CD8-positive, alpha-beta memory T cell (primary cell): ENCODE measurements around the gene CAMSAP2. TPM values are rescaled to one million over a fixed set of nuclear protein-coding genes. Genes with fewer than 3 reads are reported as not detected.
A peak's percentile ranks its signal among the peaks of the same experiment; 100 is the strongest.

Experiments used
- CTCF ChIA-PET: fragments of 350-600 bp; sonication (Branson Sonifier 250); formaldehyde crosslinking; loops from one replicate; lab custom pipeline; 2021; ENCODE audit warnings: antibody characterized with exemption; lab: Charles Lee
- POLR2A ChIA-PET: fragments of 350-600 bp; sonication (Branson Sonifier 250); formaldehyde crosslinking; loops from one replicate; lab custom pipeline; 2021; ENCODE audit warnings: antibody characterized with exemption; lab: Charles Lee
- DNase-seq, 5 donors: peaks; one replicate each; pipeline versions ENCODE4 v3.0.0 to v3.0.0-alpha.2; 2020 to 2022; ENCODE audit warnings: mixed read lengths in 1 of 5
- H3K27ac ChIP-seq: one replicate; pipeline ENCODE4 v1.7.0; 2013; ENCODE audit warnings: low read depth, mild to moderate bottlenecking, low read length, moderate library complexity
- H3K27me3 ChIP-seq: 2 replicates; pipeline ENCODE4 v1.7.0; 2013; ENCODE audit warnings: low read length, mild to moderate bottlenecking; ENCODE audit not compliant: insufficient read depth, poor library complexity, severe bottlenecking
- H3K36me3 ChIP-seq: 2 replicates; pipeline ENCODE4 v1.7.0; 2013; ENCODE audit warnings: mild to moderate bottlenecking, low read length, moderate library complexity; ENCODE audit not compliant: insufficient read depth
- H3K4me1 ChIP-seq: 2 replicates; pipeline ENCODE4 v1.7.0; 2013; ENCODE audit warnings: mild to moderate bottlenecking, low read length, moderate library complexity; ENCODE audit not compliant: insufficient read depth
- H3K4me3 ChIP-seq: 2 replicates; pipeline ENCODE4 v1.7.0; 2013; ENCODE audit warnings: mild to moderate bottlenecking, low read length
- H3K9me3 ChIP-seq: 2 replicates; pipeline ENCODE4 v1.7.0; 2013; ENCODE audit warnings: mild to moderate bottlenecking, low read length
- H3K27ac Mint-ChIP-seq, 8 donors: one replicate each; pipeline ENCODE4 v1.8.0; 2020 to 2021; ENCODE audit warnings: mixed read lengths in 8 of 8, mild to moderate bottlenecking in 6 of 8, inconsistent platforms in 3 of 8, moderate library complexity in 3 of 8
- H3K27me3 Mint-ChIP-seq, 2 donors: one replicate each; pipeline ENCODE4 v1.8.0; 2020 to 2021; ENCODE audit warnings: mixed read lengths in 2 of 2, mild to moderate bottlenecking in 1 of 2, moderate library complexity in 1 of 2
- H3K36me3 Mint-ChIP-seq, 3 donors: one replicate each; pipeline ENCODE4 v1.8.0; 2020 to 2021; ENCODE audit warnings: mixed read lengths in 3 of 3, inconsistent platforms in 1 of 3, mild to moderate bottlenecking in 1 of 3
- H3K4me1 Mint-ChIP-seq, 3 donors: one replicate each; pipeline ENCODE4 v1.8.0; 2020 to 2021; ENCODE audit warnings: mixed read lengths in 3 of 3, inconsistent platforms in 1 of 3, mild to moderate bottlenecking in 1 of 3
- H3K4me3 Mint-ChIP-seq, 7 donors: one replicate each; pipeline ENCODE4 v1.8.0; 2020 to 2021; ENCODE audit warnings: mixed read lengths in 7 of 7, mild to moderate bottlenecking in 6 of 7, moderate library complexity in 4 of 7, inconsistent platforms in 2 of 7
- H3K9me3 Mint-ChIP-seq, 5 donors: one replicate each; pipeline ENCODE4 v1.8.0; 2020 to 2022; ENCODE audit warnings: mixed read lengths in 5 of 5, mild to moderate bottlenecking in 3 of 5, moderate library complexity in 2 of 5, inconsistent platforms in 1 of 5
- polyA plus RNA-seq: library from polyadenylated mRNA; unstranded; fragments of 300-500 nt; fragmentation: Illumina TruSeq; gene quantifications from one replicate; pipeline ENCODE4 v1.2.3, GENCODE V29; 2021
- total RNA-seq, 2 experiments: library from RNA; stranded (reverse); gene quantifications; one replicate each; pipeline ENCODE4 v1.2.3, GENCODE V29; 2021

The CAMSAP2 gene
- total and polyA plus RNA-seq, 3 experiments from 2014 or later: 0.35 to 3.1 (median 2.7) TPM

DNA sequence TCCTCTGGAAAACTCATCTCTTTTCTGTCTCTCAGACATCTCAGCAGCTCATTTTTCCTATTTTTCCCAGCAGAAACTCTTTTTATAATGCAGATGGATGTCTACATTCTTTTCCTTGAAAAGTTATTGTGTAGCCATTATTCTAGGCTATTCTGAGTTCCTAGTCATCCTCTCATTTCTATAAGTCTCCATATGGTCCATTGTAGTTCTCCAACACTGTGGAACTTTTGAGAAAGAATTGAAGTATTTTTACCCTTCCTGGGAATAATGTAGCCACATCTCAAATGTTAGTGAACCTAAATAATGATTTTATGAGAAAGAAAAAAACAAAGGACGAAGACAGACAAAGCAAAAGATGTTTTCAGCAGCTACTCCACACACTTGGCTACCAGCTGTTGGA is 107.7 kb downstream of the CAMSAP2 start:
- CTCF ChIA-PET: no interaction called here
- H3K36me3 Mint-ChIP-seq: peaks cover 0 to 4% (median 0%) of the 10 kb centered on the region in 3 donors
- H3K27ac ChIP-seq: no peak overlapping the region

DNA sequence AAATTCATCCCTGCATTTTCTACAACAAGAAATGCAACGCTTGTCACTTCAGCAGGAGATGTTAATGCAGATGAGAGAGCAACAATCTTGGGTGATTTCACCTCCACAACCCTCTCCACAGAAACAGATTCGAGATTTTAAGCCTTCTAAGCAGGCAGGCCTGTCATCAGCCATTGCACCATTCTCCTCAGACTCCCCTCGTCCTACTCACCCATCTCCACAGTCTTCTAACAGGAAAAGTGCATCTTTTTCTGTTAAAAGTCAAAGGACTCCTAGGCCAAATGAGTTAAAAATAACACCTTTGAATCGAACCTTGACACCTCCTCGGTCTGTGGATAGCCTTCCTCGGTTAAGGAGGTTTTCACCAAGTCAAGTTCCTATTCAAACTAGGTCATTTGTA is 110.7 kb downstream of the CAMSAP2 start:
- no peak for DNase-seq
- Mint-ChIP-seq H3K4me1 (peaks cover 0 to 9% (median 4%) of the 10 kb centered on the region in 3 donors), H3K9me3 (no peaks in the 10 kb centered on the region), H3K27me3 (peaks cover 4 to 5% of the 10 kb centered on the region in 2 donors), H3K36me3 (peaks cover 0 to 6% (median 3%) of the 10 kb centered on the region in 3 donors), H3K27ac (no peak overlapping the region), H3K4me3 (no peak overlapping the region)
- Histone ChIP-seq H3K9me3 (no peaks in the 10 kb centered on the region), H3K36me3 (no peaks in the 10 kb centered on the region), H3K27me3 (no peaks in the 10 kb centered on the region), H3K4me1 (no peaks in the 10 kb centered on the region), H3K4me3 (no peak overlapping the region), H3K27ac (no peak overlapping the region)
- POLR2A ChIA-PET: no interaction called here
- CTCF ChIA-PET: no interaction called here

More for the DNA sequence above, 107.7 kb downstream of the CAMSAP2 start:
- no peaks in the 10 kb centered on the region for H3K9me3 Mint-ChIP-seq
- no peak for DNase-seq
- no peaks in the 10 kb centered on the region for H3K36me3 ChIP-seq
- peaks cover 0 to 4% (median 4%) of the 10 kb centered on the region in 3 donors for H3K4me1 Mint-ChIP-seq
- peaks cover 3 to 4% of the 10 kb centered on the region in 2 donors for H3K27me3 Mint-ChIP-seq
- no peaks in the 10 kb centered on the region for H3K9me3 ChIP-seq
- no peak overlapping the region for H3K4me3 ChIP-seq
- no peak overlapping the region for H3K27ac Mint-ChIP-seq
- no peak overlapping the region for H3K4me3 Mint-ChIP-seq
- H3K4me1 ChIP-seq: no peaks in the 10 kb centered on the region
- POLR2A ChIA-PET: no interaction called here
- no peaks in the 10 kb centered on the region for H3K27me3 ChIP-seq

DNA sequence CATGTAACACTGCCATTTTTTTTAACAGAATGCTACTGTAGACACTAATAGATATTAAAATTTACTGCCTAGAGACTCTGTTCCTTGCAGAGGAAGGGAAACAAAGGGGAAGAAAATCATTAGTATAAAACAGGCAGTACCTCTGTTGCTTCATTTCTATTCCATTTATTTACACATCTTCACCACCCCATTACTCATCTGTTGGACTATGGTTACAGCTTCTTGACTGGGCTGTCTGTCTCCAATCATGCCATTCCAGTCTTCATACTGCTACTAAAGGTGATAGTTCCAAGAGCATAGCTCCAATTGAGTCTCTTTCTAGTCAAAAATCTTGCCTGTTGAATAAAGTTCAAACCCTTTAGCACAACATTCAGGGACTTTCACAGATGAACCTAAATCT is 111.9 kb downstream of the CAMSAP2 start:
- no peaks in the 10 kb centered on the region for H3K9me3 ChIP-seq
- Mint-ChIP-seq H3K4me3 (no peak overlapping the region), H3K27me3 (peaks cover 0 to 4% of the 10 kb centered on the region in 2 donors), H3K36me3 (peaks cover 0 to 6% (median 3%) of the 10 kb centered on the region in 3 donors), H3K9me3 (no peaks in the 10 kb centered on the region), H3K27ac (peak overlapping the region in 1 of 8 donors; percentile 17), H3K4me1 (peaks cover 0 to 9% (median 4%) of the 10 kb centered on the region in 3 donors)
- no peak overlapping the region for H3K27ac ChIP-seq
- H3K36me3 ChIP-seq: no peaks in the 10 kb centered on the region
- POLR2A ChIA-PET: no interaction called here
- no peak overlapping the region for H3K4me3 ChIP-seq
- CTCF ChIA-PET: interaction anchor here (1.3 kb wide), 1 partner anchor 10 kb away, joined by 3 read pairs; no protein-coding TSS in a partner anchor
- no peak for DNase-seq
- no peaks in the 10 kb centered on the region for H3K27me3 ChIP-seq
- H3K4me1 ChIP-seq: no peaks in the 10 kb centered on the region

DNA sequence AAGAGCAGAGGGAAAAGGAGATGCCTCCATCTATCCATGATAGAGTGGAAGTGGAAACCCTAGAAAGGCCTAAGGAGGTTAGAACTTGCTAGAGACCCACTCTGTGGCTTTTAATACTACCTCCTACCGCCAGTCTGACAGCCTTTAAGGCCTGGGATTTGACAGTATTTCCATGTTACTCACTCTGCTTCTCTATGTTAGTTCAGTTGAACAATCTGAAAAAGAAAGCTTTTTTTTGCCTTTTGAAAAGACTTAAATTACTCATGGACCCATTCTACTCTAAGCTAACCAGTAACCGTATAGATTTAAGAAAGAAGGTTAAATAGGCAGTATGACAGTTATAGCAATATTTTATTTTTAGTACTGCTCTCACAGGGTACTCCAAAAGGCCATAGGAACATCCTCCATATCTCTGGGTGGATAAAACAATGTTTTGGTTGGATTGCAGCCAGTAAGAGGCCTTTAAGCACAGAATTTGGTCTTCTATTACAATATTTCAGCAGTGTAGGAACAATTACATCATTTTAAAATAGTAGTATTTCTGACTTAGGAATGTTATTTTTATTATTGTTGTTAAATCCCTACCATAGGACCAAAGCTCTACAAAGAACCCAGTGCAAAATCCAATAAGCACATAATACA is 118.1 kb downstream of the CAMSAP2 start:
- CTCF ChIA-PET: interaction anchor here (1.2 kb wide), 1 partner anchor 12 kb away, joined by 3 read pairs; no protein-coding TSS in a partner anchor
- H3K27me3 ChIP-seq: no peaks in the 10 kb centered on the region
- Mint-ChIP-seq H3K27ac (no peak overlapping the region), H3K27me3 (peaks cover 0 to 2% of the 10 kb centered on the region in 2 donors), H3K4me3 (no peak overlapping the region), H3K36me3 (peaks cover 0 to 3% (median 2%) of the 10 kb centered on the region in 3 donors), H3K4me1 (peaks cover 1 to 22% (median 4%) of the 10 kb centered on the region in 3 donors), H3K9me3 (no peaks in the 10 kb centered on the region)
- no peak overlapping the region for H3K27ac ChIP-seq
- H3K36me3 ChIP-seq: no peaks in the 10 kb centered on the region
- H3K9me3 ChIP-seq: no peaks in the 10 kb centered on the region
- no peak for DNase-seq
- H3K4me1 ChIP-seq: peaks cover under 1% of the 10 kb centered on the region
- POLR2A ChIA-PET: no interaction called here
- no peak overlapping the region for H3K4me3 ChIP-seq

- POLR2A ChIA-PET: no interaction called here
Measured at GRCh38 chr1:200857804-200858203, 119.1 kb downstream of the CAMSAP2 start.

DNA sequence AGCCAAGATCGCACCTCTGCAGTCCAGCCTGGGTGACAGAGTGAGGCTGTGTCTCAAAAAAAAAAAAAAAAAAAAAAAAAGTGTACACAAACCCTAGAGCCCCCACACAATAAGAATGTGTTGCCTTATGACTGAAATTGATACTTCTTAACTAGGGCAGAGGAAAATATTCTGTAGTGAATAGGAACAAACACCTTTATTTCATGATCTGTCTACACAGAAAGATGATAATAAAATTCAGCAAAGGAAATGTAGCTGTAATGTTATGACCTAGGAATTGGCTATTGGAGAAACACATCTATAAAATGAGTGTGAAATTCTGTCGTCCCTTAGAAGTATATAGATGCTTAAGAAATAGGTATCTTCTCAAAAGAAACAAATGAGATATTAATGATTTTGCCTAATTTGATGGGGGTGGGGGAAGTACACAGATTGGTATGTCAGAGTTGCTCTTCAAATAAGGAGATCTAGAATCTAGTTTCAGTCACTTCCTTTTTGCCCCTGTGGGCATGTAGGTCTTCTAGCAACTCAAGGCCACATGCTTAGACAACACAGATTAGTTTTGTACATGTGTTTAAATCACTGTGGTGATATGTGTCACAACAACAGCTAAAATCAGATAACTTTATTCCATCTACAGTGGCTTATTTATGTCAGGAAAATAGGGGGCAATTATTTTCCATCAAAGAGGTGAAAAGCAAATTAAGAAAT is 123.4 kb downstream of the CAMSAP2 start:
- POLR2A ChIA-PET: interaction anchor here (0.6 kb wide), 1 partner anchor 17 kb away, joined by 4 read pairs; no protein-coding TSS in a partner anchor
- H3K27ac Mint-ChIP-seq: peak overlapping the region; percentile 11 to 87 (median 68)
- no peaks in the 10 kb centered on the region for H3K27me3 Mint-ChIP-seq

More at GRCh38 chr1:200857804-200858203, 119.1 kb downstream of the CAMSAP2 start:
- DNase-seq: no peak
- peaks cover 11 to 28% (median 14%) of the 10 kb centered on the region in 3 donors for H3K4me1 Mint-ChIP-seq
- Histone ChIP-seq H3K4me3 (no peak overlapping the region), H3K36me3 (no peaks in the 10 kb centered on the region), H3K4me1 (peaks cover 8% of the 10 kb centered on the region), H3K27me3 (no peaks in the 10 kb centered on the region), H3K27ac (no peak overlapping the region), H3K9me3 (no peaks in the 10 kb centered on the region)
- no peak overlapping the region for H3K4me3 Mint-ChIP-seq
- CTCF ChIA-PET: interaction anchor here (1.2 kb wide), 1 partner anchor 13 kb away, joined by 3 read pairs; no protein-coding TSS in a partner anchor
- H3K9me3 Mint-ChIP-seq: no peaks in the 10 kb centered on the region
- no peaks in the 10 kb centered on the region for H3K36me3 Mint-ChIP-seq
- no peaks in the 10 kb centered on the region for H3K27me3 Mint-ChIP-seq
- H3K27ac Mint-ChIP-seq: no peak overlapping the region

DNA sequence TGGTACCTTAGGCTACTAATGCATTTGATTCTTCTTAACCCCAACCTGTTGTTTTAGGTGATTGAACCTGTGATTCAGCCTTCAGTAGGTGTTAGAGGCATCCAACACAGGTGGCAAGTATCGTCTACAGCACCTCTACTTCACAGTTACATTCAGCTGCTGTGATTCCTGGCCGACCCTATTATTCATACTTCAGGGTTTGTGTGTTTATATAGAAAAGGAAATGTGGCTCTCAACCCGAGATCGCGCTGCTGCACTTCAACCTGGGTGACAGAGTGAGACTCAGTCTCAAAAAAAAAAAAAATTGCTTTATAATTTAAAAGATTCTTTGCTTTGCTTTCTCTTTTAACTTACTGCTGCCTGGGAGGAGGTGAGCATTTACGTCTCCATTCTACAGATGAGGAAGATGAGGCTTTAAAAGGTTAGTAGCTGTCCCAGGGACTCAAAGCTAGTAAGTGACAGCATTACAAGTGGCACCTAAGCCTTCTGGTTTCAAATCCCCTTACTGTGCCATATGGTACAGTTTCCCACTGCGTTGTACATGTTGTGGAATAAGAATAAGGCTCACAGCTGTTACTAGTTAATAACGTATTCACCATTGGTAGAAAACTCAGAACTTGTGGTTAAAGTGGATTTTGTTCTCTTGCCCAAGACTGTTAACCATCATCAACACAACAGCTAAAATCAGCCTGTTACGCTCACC is 124.2 kb downstream of the CAMSAP2 start:
- CTCF ChIA-PET: interaction anchor here (1.0 to 1.4 kb wide), 2 partner anchors 15 to 25 kb away, joined by 3 to 5 read pairs; no protein-coding TSS in a partner anchor
- Mint-ChIP-seq H3K4me3 (peak overlapping the region in 6 of 7 donors; percentile 64 to 76 (median 68)), H3K4me1 (peaks cover 45 to 61% (median 48%) of the 10 kb centered on the region in 3 donors)

More for the DNA sequence above, 123.4 kb downstream of the CAMSAP2 start:
- H3K9me3 ChIP-seq: no peaks in the 10 kb centered on the region
- H3K4me1 ChIP-seq: peaks cover 13% of the 10 kb centered on the region
- CTCF ChIA-PET: interaction anchor here (1.0 to 1.4 kb wide), 2 partner anchors 16 to 26 kb away, joined by 3 to 5 read pairs; no protein-coding TSS in a partner anchor
- peak in 1 of 5 donors; percentile 19 for DNase-seq
- Mint-ChIP-seq H3K9me3 (no peaks in the 10 kb centered on the region), H3K36me3 (no peaks in the 10 kb centered on the region), H3K4me3 (peak overlapping the region in 4 of 7 donors; percentile 10 to 70 (median 53)), H3K4me1 (peaks cover 40 to 58% (median 40%) of the 10 kb centered on the region in 3 donors)
- H3K27me3 ChIP-seq: no peaks in the 10 kb centered on the region
- H3K36me3 ChIP-seq: no peaks in the 10 kb centered on the region
- H3K27ac ChIP-seq: no peak overlapping the region
- H3K4me3 ChIP-seq: no peak overlapping the region

More for the DNA sequence above, 124.2 kb downstream of the CAMSAP2 start:
- Mint-ChIP-seq H3K27ac (peak overlapping the region; percentile 13 to 93 (median 68)), H3K27me3 (no peaks in the 10 kb centered on the region), H3K36me3 (no peaks in the 10 kb centered on the region), H3K9me3 (no peaks in the 10 kb centered on the region)
- Histone ChIP-seq H3K4me1 (peaks cover 13% of the 10 kb centered on the region), H3K4me3 (no peak overlapping the region), H3K9me3 (no peaks in the 10 kb centered on the region), H3K27ac (no peak overlapping the region), H3K36me3 (no peaks in the 10 kb centered on the region), H3K27me3 (no peaks in the 10 kb centered on the region)
- POLR2A ChIA-PET: interaction anchor here (0.7 kb wide), 3 partner anchors 21 to 1093 kb away, joined by 3 to 5 read pairs (median 3); no protein-coding TSS in a partner anchor
- peak in 2 of 5 donors; percentile 28 to 49 for DNase-seq
